ENCODE results near the gene ABLIM3. TPM values are rescaled to one million over a fixed set of nuclear protein-coding genes. Genes with fewer than 3 reads are reported as not detected.

The ABLIM3 gene
- polyA plus RNA-seq, 4 donors, result 0.94 to 2.2 (median 1.6) TPM

- no peak for DNase-seq (ENCODE audit: low read depth in 4 of 4, low spot score in 3 of 4)
Measured at GRCh38 chr5:149277801-149278200, 136.5 kb downstream of the ABLIM3 start.

- DNase-seq (ENCODE audit: low read depth in 4 of 4, low spot score in 3 of 4), result no peak
Measured at GRCh38 chr5:149278451-149279210, 137.3 kb downstream of the ABLIM3 start.

GRCh38 chr5:149279661-149280060, 138.4 kb downstream of the ABLIM3 start:
- DNase-seq (ENCODE audit: low read depth in 4 of 4, low spot score in 3 of 4), result no peak

GRCh38 chr5:149280124-149280523, 138.8 kb downstream of the ABLIM3 start:
- DNase-seq (ENCODE audit: low read depth in 4 of 4, low spot score in 3 of 4), result no peak

- DNase-seq (ENCODE audit: low read depth in 4 of 4, low spot score in 3 of 4), result no peak
Measured at GRCh38 chr5:149280802-149281201, 139.5 kb downstream of the ABLIM3 start.

- DNase-seq (ENCODE audit: low read depth in 4 of 4, low spot score in 3 of 4), result no peak
Measured at GRCh38 chr5:149282027-149282965, 141.0 kb downstream of the ABLIM3 start.

GRCh38 chr5:149282966-149283332, 141.7 kb downstream of the ABLIM3 start:
- DNase-seq (ENCODE audit: low read depth in 4 of 4, low spot score in 3 of 4), result no peak

- no peak for DNase-seq (ENCODE audit: low read depth in 4 of 4, low spot score in 3 of 4)
Measured at GRCh38 chr5:149283626-149284480, 142.6 kb downstream of the ABLIM3 start.

GRCh38 chr5:149284501-149284900, 143.2 kb downstream of the ABLIM3 start:
- DNase-seq (ENCODE audit: low read depth in 4 of 4, low spot score in 3 of 4), result no peak

- no peak for DNase-seq (ENCODE audit: low read depth in 4 of 4, low spot score in 3 of 4)
Measured at GRCh38 chr5:149285153-149285552, 143.9 kb downstream of the ABLIM3 start.

- no peak for DNase-seq (ENCODE audit: low read depth in 4 of 4, low spot score in 3 of 4)
Measured at GRCh38 chr5:149288436-149288835, 147.1 kb downstream of the ABLIM3 start.

- DNase-seq (ENCODE audit: low read depth in 4 of 4, low spot score in 3 of 4), result no peak
Measured at GRCh38 chr5:149289301-149289700, 148.0 kb downstream of the ABLIM3 start.

- DNase-seq (ENCODE audit: low read depth in 4 of 4, low spot score in 3 of 4), result no peak
Measured at GRCh38 chr5:149294872-149295829, 153.9 kb downstream of the ABLIM3 start.

GRCh38 chr5:149297340-149298025, 156.2 kb downstream of the ABLIM3 start:
- no peak for DNase-seq (ENCODE audit: low read depth in 4 of 4, low spot score in 3 of 4)

GRCh38 chr5:149298163-149298562, 156.9 kb downstream of the ABLIM3 start:
- no peak for DNase-seq (ENCODE audit: low read depth in 4 of 4, low spot score in 3 of 4)

GRCh38 chr5:149298842-149299404, 157.6 kb downstream of the ABLIM3 start:
- no peak for DNase-seq (ENCODE audit: low read depth in 4 of 4, low spot score in 3 of 4)

- DNase-seq (ENCODE audit: low read depth in 4 of 4, low spot score in 3 of 4), result no peak
Measured at GRCh38 chr5:149299451-149300054, 158.3 kb downstream of the ABLIM3 start.

GRCh38 chr5:149300441-149300840, 159.1 kb downstream of the ABLIM3 start:
- DNase-seq (ENCODE audit: low read depth in 4 of 4, low spot score in 3 of 4), result no peak

Data from right renal pelvis (tissue), 4 donors.